ENCODE measurements around the gene UBXN6. TPM values are rescaled to one million over a fixed set of nuclear protein-coding genes. Genes with fewer than 3 reads are reported as not detected.

Gene UBXN6
- polyA plus RNA-seq, 3 donors = 75.7 to 95.3 (median 87.0) TPM

- DNase-seq (ENCODE audit: low read depth in 3 of 3, low spot score in 2 of 3) = no peak
Observed at GRCh38 chr19:4494691-4495064, 37.1 kb upstream of the UBXN6 start.

- DNase-seq (ENCODE audit: low read depth in 3 of 3, low spot score in 2 of 3) = no peak
Observed at GRCh38 chr19:4493929-4494690, 36.5 kb upstream of the UBXN6 start.

- no peak for DNase-seq (ENCODE audit: low read depth in 3 of 3, low spot score in 2 of 3)
Observed at GRCh38 chr19:4493104-4493928, 35.7 kb upstream of the UBXN6 start.

DNA sequence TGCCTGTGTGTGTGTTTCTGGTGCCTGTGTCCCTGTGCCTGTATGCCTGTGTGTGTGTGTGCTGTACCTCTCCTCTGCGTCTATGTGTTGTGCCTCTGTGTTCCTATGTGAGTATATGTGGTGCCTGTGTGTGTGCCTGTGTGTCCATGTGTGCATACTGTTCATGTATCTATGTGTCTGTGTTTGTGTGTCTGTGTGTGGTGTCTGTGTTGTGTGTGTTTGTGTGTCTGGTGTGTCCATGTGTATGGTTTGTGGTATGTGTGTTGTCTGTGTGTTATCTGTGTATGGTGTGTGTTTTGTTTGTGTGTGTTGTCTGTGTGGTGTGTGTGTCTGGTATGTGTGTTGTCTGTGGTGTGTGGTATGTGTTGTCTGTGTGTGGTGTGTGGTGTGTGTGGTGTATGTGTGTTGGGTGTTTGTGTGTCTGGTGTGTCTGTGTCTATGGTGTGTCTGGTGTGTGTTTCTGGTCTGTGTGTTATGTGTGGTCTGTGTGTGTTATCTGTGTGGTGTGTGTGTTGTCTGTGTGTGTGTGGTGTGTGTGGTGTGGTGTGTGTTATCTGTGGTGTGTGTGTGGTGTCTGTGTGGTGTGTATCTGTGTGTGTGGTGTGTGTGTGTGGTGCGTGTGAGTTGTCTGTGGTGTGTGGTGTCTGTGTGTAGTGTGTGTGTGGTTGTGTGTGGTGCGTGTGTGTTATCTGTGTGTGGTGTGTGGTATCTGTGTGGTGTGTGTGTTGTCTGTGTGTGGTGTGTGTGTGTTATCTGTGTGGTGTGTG is 34.9 kb upstream of the UBXN6 start:
- DNase-seq (ENCODE audit: low read depth in 3 of 3, low spot score in 2 of 3) = no peak

DNA sequence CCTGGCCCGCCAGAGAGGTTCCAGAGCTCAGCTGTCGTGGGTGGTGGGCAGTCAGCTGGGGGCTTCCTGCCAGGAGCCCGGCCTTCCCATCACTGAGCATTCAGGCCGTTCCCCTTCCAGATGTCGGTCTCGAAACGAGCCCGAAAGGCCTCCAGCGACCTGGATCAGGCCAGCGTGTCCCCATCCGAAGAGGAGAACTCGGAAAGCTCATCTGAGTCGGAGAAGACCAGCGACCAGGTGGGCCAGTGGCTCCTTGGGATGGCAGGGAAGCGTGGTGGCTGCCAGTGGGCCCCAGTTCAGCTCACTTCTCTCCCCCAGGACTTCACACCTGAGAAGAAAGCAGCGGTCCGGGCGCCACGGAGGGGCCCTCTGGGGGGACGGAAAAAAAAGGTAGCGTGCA is 33.9 kb upstream of the UBXN6 start:
- DNase-seq (ENCODE audit: low read depth in 3 of 3, low spot score in 2 of 3) = no peak

GRCh38 chr19:4488496-4488895 is 30.9 kb upstream of the UBXN6 start:
- no peak for DNase-seq (ENCODE audit: low read depth in 3 of 3, low spot score in 2 of 3)

GRCh38 chr19:4487572-4487971 is 30.0 kb upstream of the UBXN6 start:
- no peak for DNase-seq (ENCODE audit: low read depth in 3 of 3, low spot score in 2 of 3)

DNA sequence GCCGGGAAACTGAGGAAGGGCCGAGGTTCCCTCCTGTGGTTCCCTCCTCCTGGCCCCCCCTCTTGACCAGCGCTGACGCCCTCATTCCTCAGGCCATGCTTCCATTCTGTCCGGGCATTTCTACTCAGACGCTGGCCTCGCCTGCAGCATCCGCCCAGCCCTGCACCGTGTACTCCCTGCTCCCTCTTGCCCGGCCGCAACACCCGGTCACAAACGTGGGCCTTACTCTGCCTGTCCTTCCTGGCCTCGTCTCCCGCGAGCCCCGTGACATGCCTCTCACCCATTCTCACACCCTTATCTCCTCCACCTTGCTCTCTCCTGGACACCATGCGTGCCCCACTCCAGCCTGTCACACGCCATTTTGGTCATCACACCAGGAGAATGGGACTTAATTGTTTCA is 25.8 kb upstream of the UBXN6 start:
- DNase-seq (ENCODE audit: low read depth in 3 of 3, low spot score in 2 of 3) = no peak

DNA sequence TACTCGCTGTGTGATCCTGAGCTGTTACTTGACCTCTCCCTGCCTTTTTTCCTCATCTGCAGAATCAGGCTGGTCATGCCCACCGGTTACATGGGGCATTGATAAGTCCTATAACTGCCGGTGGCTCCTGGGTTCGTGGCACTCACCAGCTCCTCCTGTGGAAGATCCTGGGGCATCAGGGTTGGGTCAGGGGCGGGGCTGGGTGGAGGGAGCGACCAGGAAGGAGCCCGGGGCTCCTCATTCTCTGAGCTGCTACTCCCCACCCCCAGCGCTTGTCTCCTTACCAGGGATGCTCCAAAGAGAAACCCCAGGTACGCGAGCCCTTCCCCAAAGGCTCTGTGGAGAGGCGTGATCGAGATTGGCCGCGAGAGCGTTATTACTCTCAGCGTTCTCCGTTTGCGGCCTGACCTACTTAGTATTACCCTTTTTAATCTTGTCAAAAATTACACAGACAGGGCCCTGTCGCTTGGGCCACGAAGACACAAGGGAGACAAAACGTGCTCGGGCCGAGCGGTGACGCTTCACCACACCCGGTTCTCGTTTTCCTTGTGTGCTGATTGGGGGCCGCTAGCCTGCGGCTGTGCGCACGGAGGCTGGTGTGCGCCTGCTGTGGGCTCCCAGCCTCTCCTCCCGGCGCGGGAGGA is 25.2 kb upstream of the UBXN6 start:
- DNase-seq (ENCODE audit: low read depth in 3 of 3, low spot score in 2 of 3) = no peak

GRCh38 chr19:4477034-4477801 is 19.6 kb upstream of the UBXN6 start:
- no peak for DNase-seq (ENCODE audit: low read depth in 3 of 3, low spot score in 2 of 3)

DNA sequence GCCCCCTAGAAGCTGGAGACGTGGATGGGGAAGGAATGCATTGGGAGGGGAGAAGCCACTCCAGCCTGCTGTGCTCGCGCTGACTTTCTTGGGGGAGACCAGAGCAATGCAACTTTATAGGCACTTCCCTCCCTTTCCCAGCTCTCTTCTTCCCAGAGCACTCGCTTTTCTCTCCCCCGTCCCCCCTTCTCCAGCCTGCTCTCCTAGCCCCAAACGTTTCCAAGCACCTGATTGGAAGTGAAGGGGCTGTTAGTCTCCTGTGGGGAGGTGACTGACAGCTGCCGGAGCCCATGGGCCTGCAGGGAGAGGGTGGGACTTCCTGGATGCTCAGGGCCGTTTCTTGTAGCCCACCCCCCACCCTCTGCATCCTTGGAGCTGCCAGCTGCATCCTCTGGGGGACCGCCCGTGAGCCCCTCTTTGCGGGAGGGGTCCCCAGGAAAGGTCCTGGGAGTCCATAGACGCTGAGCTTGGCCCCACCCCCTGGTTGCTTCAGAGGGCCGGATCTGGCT is 17.0 kb upstream of the UBXN6 start:
- peak in 1 of 3 donors; percentile 44 for DNase-seq (ENCODE audit: low read depth in 3 of 3, low spot score in 2 of 3)

- DNase-seq (ENCODE audit: low read depth in 3 of 3, low spot score in 2 of 3) = no peak
Observed at GRCh38 chr19:4473763-4474513, 16.3 kb upstream of the UBXN6 start.

- no peak for DNase-seq (ENCODE audit: low read depth in 3 of 3, low spot score in 2 of 3)
Observed at GRCh38 chr19:4473011-4473762, 15.6 kb upstream of the UBXN6 start.

GRCh38 chr19:4472174-4472974 is 14.8 kb upstream of the UBXN6 start, which contains the start of gene HDGFL2:
Gene HDGFL2 (plus strand): TSS chr19:4472297. CDS start chr19:4472351, 54 bp downstream.
- no peak for DNase-seq (ENCODE audit: low read depth in 3 of 3, low spot score in 2 of 3)

- DNase-seq (ENCODE audit: low read depth in 3 of 3, low spot score in 2 of 3) = peak; percentile 100
Observed at GRCh38 chr19:4471403-4472173, 14.0 kb upstream of the UBXN6 start.

- DNase-seq (ENCODE audit: low read depth in 3 of 3, low spot score in 2 of 3) = no peak
Observed at GRCh38 chr19:4467835-4468234, 10.2 kb upstream of the UBXN6 start.

Data from right renal cortex interstitium (tissue), 3 donors.